HepG2 (cell line): ENCODE data around the gene TEX53. TPM values are rescaled to one million over a fixed set of nuclear protein-coding genes. Genes with fewer than 3 reads are reported as not detected.

Experiments
- ATAC-seq: fragments of 200-7000 bp; cut with Tn5 transposase; 3 replicates; pipeline ENCODE4 v1.9.1; 2020; ENCODE audit warnings: mild to moderate bottlenecking, moderate library complexity
- BruUV-seq: library from RNA; stranded (reverse); fragments of 400-500 nt; replicated peaks from 2 replicates; lab custom pipeline; 2021; lab: Mats Ljungman, UMichigan
- CTCF ChIA-PET: fragments of 300-600 bp; formaldehyde crosslinking; extraction: SDS; loops from one replicate; lab custom pipeline; 2021; ENCODE audit warnings: low total read pairs, inconsistent platforms, low intra/inter-chr PET ratio; lab: Yijun Ruan, JAX
- POLR2A ChIA-PET: fragments of 350-600 bp; sonication (Branson Sonifier 250); formaldehyde crosslinking; loops from one replicate; lab custom pipeline; 2020; ENCODE audit warnings: antibody characterized with exemption, inconsistent platforms; lab: Yijun Ruan, JAX
- DNase-seq: peaks from one replicate; pipeline ENCODE4 v3.0.0-alpha.2; 2015; ENCODE audit warnings: low spot score
- FAIRE-seq: peaks from 3 replicates; lab custom pipeline; 2011; peaks lifted over from hg19 to GRCh38; lab: Jason Lieb, UNC
- H2AFZ ChIP-seq: one replicate; pipeline ENCODE4 v1.6.1; 2011; ENCODE audit warnings: low read length, inconsistent platforms
- H3K27ac ChIP-seq: fragments of 300-600 bp; 3 replicates; pipeline ENCODE4 v1.8.0; 2011; ENCODE audit warnings: mixed run types, mild to moderate bottlenecking, mixed read lengths, low read length, inconsistent platforms; ENCODE audit not compliant: insufficient read depth; ENCODE audit errors: extremely low read length
- H3K27me3 ChIP-seq, 2 experiments: fragments of 200-600 bp in 1 of 2; 2 replicates in 1 of 2; 3 replicates in 1 of 2; pipeline versions ENCODE4 v1.6.0 to v1.8.0; 2011; ENCODE audit warnings: low read length in 2 of 2, mild to moderate bottlenecking in 2 of 2, moderate library complexity in 2 of 2, inconsistent platforms in 1 of 2; ENCODE audit not compliant: insufficient read depth in 2 of 2, control insufficient read depth in 1 of 2
- H3K36me3 ChIP-seq, 2 experiments: fragments of 200-600 bp in 1 of 2; replicated peaks in 1 of 2; 2 replicates in 1 of 2; 3 replicates in 1 of 2; pipeline versions ENCODE4 v1.5.1 to v1.8.0; 2011; ENCODE audit warnings: low read length in 2 of 2, inconsistent platforms in 1 of 2; ENCODE audit not compliant: insufficient read depth in 2 of 2, control insufficient read depth in 1 of 2
- H3K4me1 ChIP-seq: 2 replicates; pipeline ENCODE4 v1.5.1; 2012; ENCODE audit warnings: low read length, inconsistent platforms; ENCODE audit not compliant: insufficient read depth
- H3K4me2 ChIP-seq: 2 replicates; pipeline ENCODE4 v1.6.0; 2011; ENCODE audit warnings: low read depth, low read length, inconsistent platforms
- H3K4me3 ChIP-seq, 3 experiments: fragments of 200-600 bp in 1 of 3; sonication (generic), shearing (Covaris generic) in 1 of 3; replicated peaks in 1 of 3; 2 replicates each; pipeline ENCODE4 v1.5.1; 2011 to 2016; ENCODE audit warnings: low read length in 3 of 3, inconsistent platforms in 2 of 3, low read depth in 2 of 3, mild to moderate bottlenecking in 2 of 3, control low read depth in 1 of 3, mixed read lengths in 1 of 3; ENCODE audit not compliant: insufficient read depth in 1 of 3
- H3K79me2 ChIP-seq: one replicate; pipeline ENCODE4 v1.6.1; 2011; ENCODE audit warnings: low read length, inconsistent platforms; ENCODE audit not compliant: insufficient read depth
- H3K9ac ChIP-seq: 2 replicates; pipeline ENCODE4 v1.6.0; 2011; ENCODE audit warnings: mild to moderate bottlenecking, low read depth, low read length, inconsistent platforms; ENCODE audit not compliant: insufficient read depth
- H3K9me3 ChIP-seq: 2 replicates; pipeline ENCODE4 v1.5.1; 2012; ENCODE audit warnings: mild to moderate bottlenecking, low read length
- H4K20me1 ChIP-seq: 2 replicates; pipeline ENCODE4 v1.6.0; 2011; ENCODE audit warnings: inconsistent platforms, mild to moderate bottlenecking, low read length, moderate library complexity; ENCODE audit not compliant: insufficient read depth
- CENPX ChIP-seq: sonication (generic); formaldehyde crosslinking; IDR thresholded peaks from 2 replicates; pipeline ENCODE4 v1.9.0; 2021; ENCODE audit warnings: mild to moderate bottlenecking, missing genetic modification reagents, moderate library complexity
- HHEX ChIP-seq: IDR thresholded peaks from 2 replicates; pipeline ENCODE4 v1.6.1; 2016; ENCODE audit warnings: control low read depth
- MIER3 ChIP-seq: IDR thresholded peaks from 2 replicates; pipeline ENCODE4 v1.6.1; 2016; ENCODE audit warnings: missing compliant biosample characterization, borderline replicate concordance
- NFIC ChIP-seq: IDR thresholded peaks from 2 replicates; pipeline ENCODE4 v1.6.1; 2012; ENCODE audit warnings: mild to moderate bottlenecking, low read length, inconsistent platforms
- NFKB2 ChIP-seq: sonication (generic); formaldehyde crosslinking; IDR thresholded peaks from 2 replicates; pipeline ENCODE4 v1.4.0; 2020; ENCODE audit warnings: missing genetic modification reagents, borderline replicate concordance
- RFX1 ChIP-seq: fragments of 450-650 bp; IDR thresholded peaks from 2 replicates; pipeline ENCODE4 v1.6.1; 2017
- RORA ChIP-seq: sonication (generic); formaldehyde crosslinking; IDR thresholded peaks from 2 replicates; pipeline ENCODE4 v1.5.0; 2020; ENCODE audit warnings: mild to moderate bottlenecking, missing genetic modification reagents, moderate library complexity
- SIN3B ChIP-seq: fragments of 150-350 bp; IDR thresholded peaks from 2 replicates; pipeline ENCODE4 v1.6.1; 2014; ENCODE audit warnings: low read length
- TOE1 ChIP-seq: sonication (generic); formaldehyde crosslinking; IDR thresholded peaks from 2 replicates; pipeline ENCODE4 v1.4.0; 2020; ENCODE audit warnings: mild to moderate bottlenecking, missing genetic modification reagents
- ZNF30 ChIP-seq: sonication (generic); formaldehyde crosslinking; IDR thresholded peaks from 2 replicates; pipeline ENCODE4 v1.5.0; 2020; ENCODE audit warnings: mild to moderate bottlenecking, missing genetic modification reagents
- ZNF652 ChIP-seq: IDR thresholded peaks from 2 replicates; pipeline ENCODE4 v1.6.1; 2016; ENCODE audit warnings: low read depth, borderline replicate concordance
- ZNF75D ChIP-seq: sonication (generic); formaldehyde crosslinking; IDR thresholded peaks from 2 replicates; pipeline ENCODE4 v1.8.1; 2023; ENCODE audit warnings: missing genetic modification reagents, mild to moderate bottlenecking, borderline replicate concordance
- ZNF816 ChIP-seq: sonication (generic); formaldehyde crosslinking; IDR thresholded peaks from 2 replicates; pipeline ENCODE4 v1.8.0; 2022; ENCODE audit warnings: missing genetic modification reagents, mild to moderate bottlenecking, borderline replicate concordance
- ZNF83 ChIP-seq: sonication (generic); formaldehyde crosslinking; IDR thresholded peaks from 2 replicates; pipeline ENCODE4 v1.4.0; 2020; ENCODE audit warnings: missing genetic modification reagents, mild to moderate bottlenecking, borderline replicate concordance
- ZZZ3 ChIP-seq: sonication (generic); formaldehyde crosslinking; IDR thresholded peaks from 2 replicates; pipeline ENCODE4 v1.4.0; 2020; ENCODE audit warnings: missing genetic modification reagents, mild to moderate bottlenecking, borderline replicate concordance
- WGBS: methylation state at CpG from one replicate; pipeline ENCODE4 v1.1.6; 2017; ENCODE audit warnings: low lambda C conversion rate; 5-methylcytosine and 5-hydroxymethylcytosine counted together
- in situ Hi-C: cut with HindIII; loops from 2 replicates; pipeline ENCODE4 v1.10.0; 2017; ENCODE audit warnings: low pct_unique_long_range_greater_than_20kb; ENCODE audit not compliant: extremely low pct_ligation_motif_present
- intact Hi-C: fragments of 100-400 bp; cut with micrococcal nuclease; formaldehyde crosslinking; loops from one replicate; pipeline ENCODE4 v1.10.0; 2022; ENCODE audit not compliant: unreplicated experiment
- polyA plus RNA-seq, 8 experiments: library from polyadenylated mRNA; depleted of rRNA in 3 of 8; stranded (reverse) in 7 of 8; unstranded in 1 of 8; fragments of >200 nt; fragmentation: Illumina TruSeq in 4 of 8; extraction: Trizol in 4 of 8; gene quantifications; 2 replicates each; pipeline versions ENCODE4 v1.2.1 to v1.2.3, GENCODE V29; 2011 to 2016; ENCODE audit warnings: low read depth in 4 of 8, missing spikeins in 1 of 8, mixed read lengths in 1 of 8; ENCODE audit not compliant: insufficient read depth in 1 of 8
- total RNA-seq, 5 experiments: library from RNA; depleted of rRNA; stranded (reverse); fragments of >200 nt; fragmentation: Illumina TruSeq; extraction: Trizol; gene quantifications; 2 replicates each; pipeline ENCODE4 v1.2.3, GENCODE V29; 2016; ENCODE audit warnings: low read depth in 1 of 5
- TF ChIP-seq, protein P1 (sequence below): IDR thresholded peaks from 2 replicates; pipeline ENCODE4 v1.6.1; 2016; ENCODE audit warnings: missing biosample characterization, missing genetic modification reagents, low read depth
- TF ChIP-seq, protein P2 (sequence below): sonication (generic); formaldehyde crosslinking; IDR thresholded peaks from 2 replicates; pipeline ENCODE4 v1.4.0; 2020; ENCODE audit warnings: mild to moderate bottlenecking, missing genetic modification reagents, borderline replicate concordance
- TF ChIP-seq, protein P3 (sequence below), 2 experiments: sonication (generic) in 1 of 2; formaldehyde crosslinking in 1 of 2; IDR thresholded peaks; 2 replicates each; pipeline versions ENCODE4 v1.6.1 to v1.9.0; 2014 to 2022; ENCODE audit warnings: antibody characterized with exemption in 1 of 2, borderline replicate concordance in 1 of 2, inconsistent platforms in 1 of 2, low read depth in 1 of 2, missing genetic modification reagents in 1 of 2

Gene TEX53
- total and polyA plus RNA-seq, 2 of the 13 experiments (the other 11 are each of a cell fraction or from before 2014, with no cell fraction given), result not detected

DNA sequence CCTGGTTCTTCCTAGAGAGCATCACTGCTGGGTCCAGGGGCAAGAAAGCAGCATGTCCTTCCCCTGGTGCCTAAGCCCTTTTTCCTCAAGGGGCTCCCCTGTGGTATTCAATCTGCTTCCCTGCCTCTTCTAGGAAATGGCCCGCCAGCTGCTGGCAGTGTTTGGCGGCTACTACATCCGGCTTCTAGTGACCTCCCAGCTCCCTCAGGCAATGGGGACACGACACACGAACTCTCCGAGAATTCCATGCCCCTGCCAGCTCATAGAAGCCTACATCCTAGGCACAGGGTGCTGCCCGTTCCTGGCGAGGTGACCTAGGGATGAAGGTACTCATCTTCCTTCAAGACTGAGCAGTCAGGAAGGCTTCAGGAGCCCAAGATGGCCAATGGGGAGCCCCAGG, 14.6 kb downstream of the TEX53 start:
- Histone ChIP-seq H4K20me1 (no peaks in the 10 kb centered on the region), H3K27ac (no peak overlapping the region), H3K36me3 (peaks cover 10 to 22% of the 10 kb centered on the region in 2 experiments; a peak in 3 of 5 replicates), H2AFZ (no peak overlapping the region), H3K27me3 (no peaks in the 10 kb centered on the region), H3K4me3 (no peak overlapping the region), H3K4me1 (no peaks in the 10 kb centered on the region), H3K4me2 (no peak overlapping the region), H3K9me3 (peaks cover 11% of the 10 kb centered on the region; the same call in 1 of the 2 replicates), H3K79me2 (no peaks in the 10 kb centered on the region), H3K9ac (no peak overlapping the region)
- ChIA-PET POLR2A (no interaction called here), CTCF (no interaction called here)
- ATAC-seq (no peak), FAIRE-seq (no peak), DNase-seq (no peak)
- in situ Hi-C loops, result no loop called here
- intact Hi-C loops, result no loop called here
- 98% methylated on average over 8 of the region's 8 CpGs for WGBS
- BruUV-seq, result no TSS peak
- TF ChIP-seq ZNF652 (no peak), CENPX (CRISPR knock-in tag) (no peak), MIER3 (CRISPR knock-in tag) (no peak), HHEX (CRISPR knock-in tag) (no peak), ZZZ3 (CRISPR knock-in tag) (no peak), ZNF30 (CRISPR knock-in tag) (no peak), TOE1 (CRISPR knock-in tag) (no peak), RFX1 (no peak), RORA (no peak), ZNF816 (CRISPR knock-in tag) (no peak), SIN3B (no peak), NFIC (no peak), ZNF83 (CRISPR knock-in tag) (no peak), ZNF75D (CRISPR knock-in tag) (no peak), NFKB2 (CRISPR knock-in tag) (no peak)
- TF ChIP-seq, protein P1, sequence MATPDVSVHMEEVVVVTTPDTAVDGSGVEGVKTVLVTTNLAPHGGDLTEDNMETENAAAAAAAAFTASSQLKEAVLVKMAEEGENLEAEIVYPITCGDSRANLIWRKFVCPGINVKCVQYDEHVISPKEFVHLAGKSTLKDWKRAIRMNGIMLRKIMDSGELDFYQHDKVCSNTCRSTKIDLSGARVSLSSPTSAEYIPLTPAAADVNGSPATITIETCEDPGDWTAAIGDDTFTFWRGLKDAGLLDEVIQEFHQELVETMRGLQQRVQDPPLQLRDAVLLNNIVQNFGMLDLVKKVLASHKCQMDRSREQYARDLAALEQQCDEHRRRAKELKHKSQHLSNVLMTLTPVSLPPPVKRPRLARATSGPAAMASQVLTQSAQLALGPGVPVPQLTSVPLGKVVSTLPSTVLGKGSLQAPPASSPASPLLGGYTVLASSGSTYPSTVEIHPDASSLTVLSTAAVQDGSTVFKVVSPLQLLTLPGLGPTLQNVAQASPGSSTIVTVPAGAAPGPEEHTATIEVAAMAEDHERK (CRISPR knock-in tag), result no peak
- TF ChIP-seq, protein P2, sequence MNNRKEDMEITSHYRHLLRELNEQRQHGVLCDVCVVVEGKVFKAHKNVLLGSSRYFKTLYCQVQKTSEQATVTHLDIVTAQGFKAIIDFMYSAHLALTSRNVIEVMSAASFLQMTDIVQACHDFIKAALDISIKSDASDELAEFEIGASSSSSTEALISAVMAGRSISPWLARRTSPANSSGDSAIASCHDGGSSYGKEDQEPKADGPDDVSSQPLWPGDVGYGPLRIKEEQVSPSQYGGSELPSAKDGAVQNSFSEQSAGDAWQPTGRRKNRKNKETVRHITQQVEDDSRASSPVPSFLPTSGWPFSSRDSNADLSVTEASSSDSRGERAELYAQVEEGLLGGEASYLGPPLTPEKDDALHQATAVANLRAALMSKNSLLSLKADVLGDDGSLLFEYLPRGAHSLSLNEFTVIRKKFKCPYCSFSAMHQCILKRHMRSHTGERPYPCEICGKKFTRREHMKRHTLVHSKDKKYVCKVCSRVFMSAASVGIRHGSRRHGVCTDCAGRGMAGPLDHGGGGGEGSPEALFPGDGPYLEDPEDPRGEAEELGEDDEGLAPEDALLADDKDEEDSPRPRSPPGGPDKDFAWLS (CRISPR knock-in tag), result no peak
- TF ChIP-seq, protein P3, sequence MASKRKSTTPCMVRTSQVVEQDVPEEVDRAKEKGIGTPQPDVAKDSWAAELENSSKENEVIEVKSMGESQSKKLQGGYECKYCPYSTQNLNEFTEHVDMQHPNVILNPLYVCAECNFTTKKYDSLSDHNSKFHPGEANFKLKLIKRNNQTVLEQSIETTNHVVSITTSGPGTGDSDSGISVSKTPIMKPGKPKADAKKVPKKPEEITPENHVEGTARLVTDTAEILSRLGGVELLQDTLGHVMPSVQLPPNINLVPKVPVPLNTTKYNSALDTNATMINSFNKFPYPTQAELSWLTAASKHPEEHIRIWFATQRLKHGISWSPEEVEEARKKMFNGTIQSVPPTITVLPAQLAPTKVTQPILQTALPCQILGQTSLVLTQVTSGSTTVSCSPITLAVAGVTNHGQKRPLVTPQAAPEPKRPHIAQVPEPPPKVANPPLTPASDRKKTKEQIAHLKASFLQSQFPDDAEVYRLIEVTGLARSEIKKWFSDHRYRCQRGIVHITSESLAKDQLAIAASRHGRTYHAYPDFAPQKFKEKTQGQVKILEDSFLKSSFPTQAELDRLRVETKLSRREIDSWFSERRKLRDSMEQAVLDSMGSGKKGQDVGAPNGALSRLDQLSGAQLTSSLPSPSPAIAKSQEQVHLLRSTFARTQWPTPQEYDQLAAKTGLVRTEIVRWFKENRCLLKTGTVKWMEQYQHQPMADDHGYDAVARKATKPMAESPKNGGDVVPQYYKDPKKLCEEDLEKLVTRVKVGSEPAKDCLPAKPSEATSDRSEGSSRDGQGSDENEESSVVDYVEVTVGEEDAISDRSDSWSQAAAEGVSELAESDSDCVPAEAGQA (IDR thresholded peaks at IDR 0.05; ENCODE audit: low read depth), result no peak
- TF ChIP-seq, protein P3 (CRISPR knock-in tag; IDR thresholded peaks at IDR 0.05; ENCODE audit: borderline replicate concordance), result no peak
